KOPT-K1 (cell line): ENCODE measurements around the gene ARHGAP4.
A peak's percentile ranks its signal among the peaks of the same experiment; 100 is the strongest.

ENCODE experiments used
- H3K27ac ChIP-seq: fragments of 200-600 bp; sonication (generic); 2 replicates; pipeline ENCODE4 v1.5.1; 2016; ENCODE audit warnings: antibody characterized with exemption, mild to moderate bottlenecking, low read depth, low read length; ENCODE audit not compliant: poor library complexity, severe bottlenecking
- H3K36me3 ChIP-seq: fragments of 200-600 bp; sonication (generic); 2 replicates; pipeline ENCODE4 v1.5.1; 2017; ENCODE audit warnings: antibody characterized with exemption, mild to moderate bottlenecking, low read length, moderate library complexity; ENCODE audit not compliant: insufficient read depth
- H3K9me3 ChIP-seq: fragments of 200-600 bp; sonication (generic); 2 replicates; pipeline ENCODE4 v1.5.1; 2017; ENCODE audit warnings: antibody characterized with exemption, low read length, mild to moderate bottlenecking; ENCODE audit not compliant: insufficient read depth, poor library complexity, severe bottlenecking

ARHGAP4 gene

GRCh38 chrX:153941336-153942252 is 15.5 kb upstream of the ARHGAP4 start:
- peak overlapping the region; percentile 67 for H3K27ac ChIP-seq
- H3K9me3 ChIP-seq: no peaks in the 10 kb centered on the region
- peaks cover 9% of the 10 kb centered on the region; the same call in 1 of the 2 replicates for H3K36me3 ChIP-seq

GRCh38 chrX:153939573-153939972 is 13.5 kb upstream of the ARHGAP4 start:
- Histone ChIP-seq H3K9me3 (no peaks in the 10 kb centered on the region), H3K27ac (peak overlapping the region; percentile 42), H3K36me3 (no peaks in the 10 kb centered on the region)

- Histone ChIP-seq H3K27ac (peak overlapping the region; percentile 69), H3K36me3 (peaks cover under 1% of the 10 kb centered on the region; the same call in 1 of the 2 replicates), H3K9me3 (no peaks in the 10 kb centered on the region)
These were observed 12.2 kb upstream of the ARHGAP4 start for GRCh38 chrX:153938226-153938786.

- Histone ChIP-seq H3K27ac (no peak overlapping the region), H3K9me3 (no peaks in the 10 kb centered on the region), H3K36me3 (peaks cover 13% of the 10 kb centered on the region)
These were observed 11.0 kb upstream of the ARHGAP4 start for GRCh38 chrX:153937056-153937455.

GRCh38 chrX:153935326-153935851 is 9.3 kb upstream of the ARHGAP4 start:
- Histone ChIP-seq H3K27ac (peak overlapping the region; percentile 69), H3K9me3 (no peaks in the 10 kb centered on the region), H3K36me3 (peaks cover 27% of the 10 kb centered on the region)

- peaks cover 32% of the 10 kb centered on the region for H3K36me3 ChIP-seq
- H3K9me3 ChIP-seq: no peaks in the 10 kb centered on the region
- H3K27ac ChIP-seq: peak within 1 kb of the TSS; percentile 86
These were observed 8.8 kb upstream of the ARHGAP4 start, which contains the start of gene NAA10 for GRCh38 chrX:153934762-153935325. Gene NAA10, minus strand, starts transcription at chrX:153935037. Its CDS starts 133 bp downstream, at chrX:153934904.

- Histone ChIP-seq H3K36me3 (peaks cover 38% of the 10 kb centered on the region), H3K27ac (peak overlapping the region; percentile 86), H3K9me3 (no peaks in the 10 kb centered on the region)
These were observed 8.2 kb upstream of the ARHGAP4 start for GRCh38 chrX:153934148-153934761.

GRCh38 chrX:153933748-153934147 is 7.7 kb upstream of the ARHGAP4 start:
- Histone ChIP-seq H3K36me3 (peaks cover 40% of the 10 kb centered on the region), H3K27ac (peak overlapping the region; percentile 86), H3K9me3 (no peaks in the 10 kb centered on the region)

GRCh38 chrX:153932220-153932915 is 6.3 kb upstream of the ARHGAP4 start:
- H3K27ac ChIP-seq: peak overlapping the region; percentile 84
- no peaks in the 10 kb centered on the region for H3K9me3 ChIP-seq
- peaks cover 40% of the 10 kb centered on the region for H3K36me3 ChIP-seq

- Histone ChIP-seq H3K27ac (peak overlapping the region; percentile 84), H3K9me3 (no peaks in the 10 kb centered on the region), H3K36me3 (peaks cover 40% of the 10 kb centered on the region)
These were observed 5.7 kb upstream of the ARHGAP4 start for GRCh38 chrX:153931748-153932147.

GRCh38 chrX:153931151-153931550 is 5.1 kb upstream of the ARHGAP4 start:
- peak overlapping the region; percentile 84 for H3K27ac ChIP-seq
- H3K9me3 ChIP-seq: no peaks in the 10 kb centered on the region
- peaks cover 40% of the 10 kb centered on the region for H3K36me3 ChIP-seq

- H3K27ac ChIP-seq: peak overlapping the region; percentile 84
- peaks cover 40% of the 10 kb centered on the region for H3K36me3 ChIP-seq
- H3K9me3 ChIP-seq: no peaks in the 10 kb centered on the region
These were observed 4.2 kb upstream of the ARHGAP4 start for GRCh38 chrX:153930011-153930910.

- Histone ChIP-seq H3K36me3 (peaks cover 40% of the 10 kb centered on the region), H3K27ac (peak overlapping the region; percentile 84), H3K9me3 (no peaks in the 10 kb centered on the region)
These were observed 3.5 kb upstream of the ARHGAP4 start for GRCh38 chrX:153929576-153929975.
